WI38 (cell line): Measurements from ENCODE around the gene EGFLAM.

Experiments used
- H3K4me3 ChIP-seq: 2 replicates; pipeline ENCODE4 v1.5.1; 2011; ENCODE audit warnings: low read depth, mild to moderate bottlenecking, control low read depth, low read length
- TF ChIP-seq, protein P1 (sequence below): IDR thresholded peaks from 2 replicates; pipeline ENCODE4 v1.5.1; 2012; ENCODE audit warnings: low read depth, mild to moderate bottlenecking, control low read depth, low read length

Gene EGFLAM

DNA sequence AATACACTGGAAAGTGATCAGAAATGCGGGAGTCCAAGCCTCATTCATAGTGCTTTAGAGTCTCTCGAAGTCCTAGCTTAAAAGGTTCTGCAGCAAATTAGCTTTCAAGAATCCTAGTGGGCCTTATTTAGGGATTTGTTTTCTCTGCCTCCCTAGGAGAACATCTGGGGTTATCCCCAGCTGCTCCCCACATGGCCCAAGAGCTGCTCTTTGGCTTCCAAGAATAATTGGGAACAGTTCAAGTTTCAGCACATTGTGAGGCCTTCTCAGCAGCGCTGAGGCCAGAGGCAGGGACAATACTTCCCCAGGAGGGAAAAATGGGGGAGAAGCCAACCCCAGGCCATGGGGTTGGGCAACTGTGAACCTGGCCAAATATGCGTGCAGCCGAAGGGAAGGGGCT lies 189.4 kb downstream of the EGFLAM start:
- H3K4me3 ChIP-seq = no peak overlapping the region
- TF ChIP-seq, protein P1, sequence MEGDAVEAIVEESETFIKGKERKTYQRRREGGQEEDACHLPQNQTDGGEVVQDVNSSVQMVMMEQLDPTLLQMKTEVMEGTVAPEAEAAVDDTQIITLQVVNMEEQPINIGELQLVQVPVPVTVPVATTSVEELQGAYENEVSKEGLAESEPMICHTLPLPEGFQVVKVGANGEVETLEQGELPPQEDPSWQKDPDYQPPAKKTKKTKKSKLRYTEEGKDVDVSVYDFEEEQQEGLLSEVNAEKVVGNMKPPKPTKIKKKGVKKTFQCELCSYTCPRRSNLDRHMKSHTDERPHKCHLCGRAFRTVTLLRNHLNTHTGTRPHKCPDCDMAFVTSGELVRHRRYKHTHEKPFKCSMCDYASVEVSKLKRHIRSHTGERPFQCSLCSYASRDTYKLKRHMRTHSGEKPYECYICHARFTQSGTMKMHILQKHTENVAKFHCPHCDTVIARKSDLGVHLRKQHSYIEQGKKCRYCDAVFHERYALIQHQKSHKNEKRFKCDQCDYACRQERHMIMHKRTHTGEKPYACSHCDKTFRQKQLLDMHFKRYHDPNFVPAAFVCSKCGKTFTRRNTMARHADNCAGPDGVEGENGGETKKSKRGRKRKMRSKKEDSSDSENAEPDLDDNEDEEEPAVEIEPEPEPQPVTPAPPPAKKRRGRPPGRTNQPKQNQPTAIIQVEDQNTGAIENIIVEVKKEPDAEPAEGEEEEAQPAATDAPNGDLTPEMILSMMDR = no peak

DNA sequence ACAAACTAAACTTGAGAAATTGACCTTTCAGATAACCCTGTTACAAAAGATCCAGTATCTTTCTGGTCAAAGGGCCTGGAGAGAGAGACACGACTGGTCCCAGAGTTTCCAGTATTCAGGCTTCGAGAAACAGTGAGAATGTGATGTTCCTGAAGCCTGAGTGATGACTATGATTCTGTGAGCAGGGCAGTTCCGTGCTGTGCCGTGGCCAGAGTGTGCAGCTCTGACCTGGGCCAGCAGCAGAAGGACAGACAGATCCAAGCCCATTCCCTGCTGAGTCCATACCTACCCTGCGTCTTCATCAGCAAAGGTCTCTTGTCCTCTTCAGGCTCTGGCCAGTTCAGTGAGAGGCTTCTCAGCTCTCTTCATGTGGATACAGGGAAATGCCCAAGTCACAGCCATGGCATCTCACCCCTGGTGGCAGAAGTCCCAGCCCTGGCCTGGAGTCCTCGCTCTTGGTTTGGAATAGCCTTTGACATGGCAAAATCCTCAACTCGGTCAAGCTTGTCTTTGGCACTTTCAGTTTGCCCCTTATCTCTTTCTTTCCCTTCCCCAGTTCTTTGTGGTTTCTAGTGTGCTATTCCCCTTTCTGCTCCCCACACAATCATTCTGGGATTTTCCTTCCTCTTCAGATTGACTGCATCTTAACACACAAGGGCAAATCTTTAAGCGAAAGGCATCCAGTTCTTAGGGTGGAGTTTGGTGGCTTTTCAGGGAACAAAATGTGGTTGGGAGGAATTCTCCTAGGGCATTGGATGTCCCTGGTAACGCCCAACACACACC lies 190.4 kb downstream of the EGFLAM start:
- TF ChIP-seq, protein P1 = no peak
- no peak overlapping the region for H3K4me3 ChIP-seq

DNA sequence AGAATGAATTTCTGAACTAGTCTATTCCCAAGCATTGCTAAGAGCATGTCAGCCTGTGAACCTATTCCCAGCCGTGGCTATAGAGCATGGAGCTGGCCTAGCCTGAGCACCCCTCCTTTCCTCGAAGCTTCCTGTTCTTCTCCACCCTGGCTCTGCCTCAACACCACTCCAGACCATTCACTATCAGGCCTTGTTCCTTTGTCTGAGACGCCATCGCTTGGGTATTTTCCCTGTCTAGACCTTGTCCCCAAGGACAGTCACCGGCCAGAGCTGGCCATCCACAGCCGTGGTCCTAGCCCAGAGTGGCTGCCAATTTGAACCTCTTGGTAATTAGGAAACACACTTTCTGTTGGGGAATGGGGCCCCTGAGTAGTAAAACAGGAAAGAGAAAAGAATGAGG lies 192.3 kb downstream of the EGFLAM start:
- TF ChIP-seq, protein P1 = no peak
- no peak overlapping the region for H3K4me3 ChIP-seq

DNA sequence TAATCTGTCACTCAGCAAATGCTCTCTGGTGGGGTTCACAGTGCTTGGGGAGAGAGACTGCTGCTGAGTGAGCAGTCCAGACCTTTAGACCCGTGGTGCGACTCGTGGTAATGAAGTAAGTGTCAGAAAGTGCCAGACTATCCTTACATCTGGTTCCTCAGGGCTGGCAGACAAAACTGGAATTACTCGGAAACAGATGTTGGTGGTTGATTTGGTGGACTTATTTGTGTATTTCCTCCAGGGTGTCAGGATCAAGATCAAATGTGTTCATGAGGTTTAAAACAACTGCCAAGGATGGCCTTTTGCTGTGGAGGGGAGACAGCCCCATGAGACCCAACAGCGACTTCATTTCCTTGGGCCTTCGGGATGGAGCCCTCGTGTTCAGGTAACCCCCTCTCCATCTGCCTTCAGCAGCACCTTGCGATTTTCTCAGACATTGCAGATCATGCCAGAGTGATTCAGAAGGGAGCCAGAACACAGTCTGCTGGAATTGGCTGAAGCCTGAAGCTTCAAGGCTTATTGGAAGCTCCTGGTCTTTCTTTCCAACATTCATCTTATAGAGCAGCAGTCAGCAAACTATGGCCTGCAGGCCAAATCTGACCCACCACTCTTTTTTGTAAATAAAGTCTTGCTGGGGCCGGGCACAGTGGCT lies 192.8 kb downstream of the EGFLAM start:
- TF ChIP-seq, protein P1 = no peak
- H3K4me3 ChIP-seq = no peak overlapping the region

DNA sequence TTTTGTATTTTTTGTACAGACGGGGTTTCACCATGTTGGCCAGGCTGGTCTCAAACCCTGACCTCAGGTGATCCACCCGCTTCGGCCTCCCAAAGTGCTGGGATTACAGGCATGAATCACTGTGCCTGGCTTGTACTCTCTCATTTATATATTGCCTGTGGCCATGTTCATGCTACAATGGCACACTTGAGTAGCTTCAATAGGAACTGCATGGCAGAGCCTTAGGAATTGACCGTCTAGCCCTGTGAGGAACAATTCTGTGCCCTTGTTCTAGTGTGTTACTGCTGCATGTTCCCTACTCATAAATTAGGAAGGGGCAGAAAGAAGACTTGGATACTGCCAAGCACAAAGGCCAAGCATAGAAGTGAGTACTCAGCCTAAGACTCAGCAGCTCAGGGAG lies 193.8 kb downstream of the EGFLAM start:
- H3K4me3 ChIP-seq = no peak overlapping the region
- TF ChIP-seq, protein P1 = no peak

DNA sequence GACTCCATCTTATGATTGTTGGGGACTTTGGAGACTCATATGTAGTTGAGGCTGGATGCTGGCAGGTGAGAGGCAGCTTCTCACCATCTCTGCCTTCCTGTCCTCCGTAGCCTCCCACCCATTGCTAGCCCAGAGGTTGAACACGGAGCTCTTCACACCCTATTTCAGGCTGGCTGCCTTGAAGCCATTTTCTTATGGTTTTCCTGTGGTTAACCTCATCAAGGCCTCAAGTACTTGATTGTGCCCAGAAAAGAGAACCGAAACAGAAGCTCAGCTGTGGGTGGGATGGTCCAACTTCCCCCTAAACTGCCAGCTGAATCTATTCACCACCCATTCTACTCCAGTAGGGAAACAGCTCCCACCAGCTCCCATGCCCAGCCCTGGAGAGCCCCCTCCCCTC lies 195.1 kb downstream of the EGFLAM start:
- TF ChIP-seq, protein P1 = no peak
- no peak overlapping the region for H3K4me3 ChIP-seq

DNA sequence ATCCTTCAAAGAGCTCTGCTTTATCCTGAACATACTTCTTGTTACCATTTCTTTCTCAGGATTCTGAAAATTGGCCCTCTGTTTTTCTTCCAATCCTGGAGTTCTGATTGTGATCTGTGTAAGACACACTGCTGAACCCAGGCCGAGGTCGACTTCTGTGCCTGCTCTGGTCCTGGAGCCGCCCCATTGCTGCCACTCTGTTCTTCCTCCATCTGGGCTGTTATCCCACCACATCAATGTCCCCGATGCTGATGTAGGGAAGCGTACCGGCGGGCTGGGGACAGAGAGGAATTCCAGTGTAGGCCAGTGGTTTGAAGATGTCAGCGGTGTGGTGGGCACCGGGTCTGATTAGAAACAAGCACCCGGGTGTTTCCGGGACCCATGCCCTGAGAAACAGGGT lies 195.6 kb downstream of the EGFLAM start:
- TF ChIP-seq, protein P1 = no peak
- no peak overlapping the region for H3K4me3 ChIP-seq
